NCI-H1105 (cell line): Measurements from ENCODE around the gene NMNAT3.

Experiments used
- DNase-seq: peaks from one replicate; lab custom pipeline; 2025; lab: John Stamatoyannopoulos, UW

The NMNAT3 gene

DNA sequence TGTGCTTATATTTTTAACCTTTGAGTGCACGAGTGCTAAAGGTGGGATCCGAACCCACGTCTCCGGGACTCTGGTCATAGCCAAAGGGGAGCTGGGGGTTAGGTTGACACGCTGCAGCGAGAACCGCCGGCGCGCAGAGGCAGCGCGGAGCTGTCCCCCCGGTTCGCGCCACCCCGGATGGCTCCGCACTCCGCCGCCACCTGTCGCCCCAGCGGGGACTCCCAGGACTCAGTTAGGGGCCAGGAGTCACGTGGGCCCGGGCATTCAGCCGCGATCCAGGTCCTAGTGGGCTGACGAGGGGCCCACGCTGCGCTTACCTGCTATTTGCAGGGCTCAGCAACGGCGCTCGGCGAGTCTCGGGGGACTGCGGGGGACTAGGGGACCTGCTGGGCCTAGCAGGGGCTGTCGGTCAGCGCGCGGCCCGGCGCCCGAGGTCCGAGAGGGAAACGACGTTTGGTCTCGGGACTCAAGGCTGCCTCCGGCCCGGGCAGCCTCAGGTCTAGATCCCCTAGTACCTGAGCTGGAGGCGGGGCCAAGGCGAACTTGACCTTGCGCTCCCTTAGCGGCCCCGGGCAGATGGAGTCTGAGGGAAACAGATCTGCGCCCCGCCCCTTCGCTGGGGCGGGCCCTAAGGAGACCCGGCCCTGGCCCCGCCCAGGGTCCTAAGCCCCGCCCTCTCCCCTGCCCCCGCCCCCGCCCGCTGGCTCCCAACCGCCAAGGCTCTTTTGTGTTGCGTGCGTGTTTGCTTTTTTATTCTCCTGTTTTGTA, at the start of gene NMNAT3:
Gene NMNAT3, minus strand, starts transcription at position 585 of the 768 bp plus-strand sequence. CDS start 50,248 bp downstream, outside the sequence.
- DNase-seq: peak; percentile 93

DNA sequence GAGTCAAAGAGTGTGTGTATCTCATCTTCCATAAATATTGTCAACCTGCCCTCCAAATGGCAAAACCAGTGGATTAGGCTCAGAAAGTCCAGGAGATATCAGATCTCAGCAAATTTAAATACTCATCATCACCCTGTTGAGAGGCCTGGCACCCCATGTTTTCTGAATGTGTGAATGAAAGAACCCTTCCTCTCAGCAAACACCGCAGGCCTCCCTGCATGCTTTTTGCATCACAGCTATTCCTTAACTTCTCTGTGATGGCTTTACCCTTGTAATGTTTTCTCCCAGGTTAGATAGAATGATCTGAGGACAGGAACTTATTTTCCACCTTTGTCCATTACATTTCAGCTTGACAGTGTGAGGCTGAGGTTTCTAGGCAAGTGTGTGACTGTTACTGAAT, 43.6 kb upstream of the NMNAT3 start:
- DNase-seq: no peak

DNA sequence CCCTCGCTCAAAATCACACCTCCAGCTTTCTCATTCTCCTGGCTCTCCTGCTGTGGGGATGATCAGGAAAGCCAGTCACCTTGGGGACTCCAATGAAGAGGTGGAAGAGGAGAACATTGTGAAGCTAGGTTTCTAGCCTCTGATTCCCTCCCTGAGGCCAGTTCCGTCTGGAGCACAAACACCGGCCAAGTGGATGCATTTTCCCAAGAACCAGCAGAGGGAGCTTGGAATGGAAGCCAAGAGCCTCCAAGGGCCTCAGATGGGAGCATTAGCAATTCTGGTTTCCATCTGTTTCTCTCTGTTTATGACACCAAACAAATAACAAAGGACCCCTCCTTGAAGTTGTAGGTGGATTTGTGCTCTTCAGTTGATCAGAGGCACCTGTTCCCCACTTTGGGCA, 40.6 kb upstream of the NMNAT3 start:
- DNase-seq: peak; percentile 28

GRCh38 chr3:139716908-139717485, 39.2 kb upstream of the NMNAT3 start:
- DNase-seq: no peak

DNA sequence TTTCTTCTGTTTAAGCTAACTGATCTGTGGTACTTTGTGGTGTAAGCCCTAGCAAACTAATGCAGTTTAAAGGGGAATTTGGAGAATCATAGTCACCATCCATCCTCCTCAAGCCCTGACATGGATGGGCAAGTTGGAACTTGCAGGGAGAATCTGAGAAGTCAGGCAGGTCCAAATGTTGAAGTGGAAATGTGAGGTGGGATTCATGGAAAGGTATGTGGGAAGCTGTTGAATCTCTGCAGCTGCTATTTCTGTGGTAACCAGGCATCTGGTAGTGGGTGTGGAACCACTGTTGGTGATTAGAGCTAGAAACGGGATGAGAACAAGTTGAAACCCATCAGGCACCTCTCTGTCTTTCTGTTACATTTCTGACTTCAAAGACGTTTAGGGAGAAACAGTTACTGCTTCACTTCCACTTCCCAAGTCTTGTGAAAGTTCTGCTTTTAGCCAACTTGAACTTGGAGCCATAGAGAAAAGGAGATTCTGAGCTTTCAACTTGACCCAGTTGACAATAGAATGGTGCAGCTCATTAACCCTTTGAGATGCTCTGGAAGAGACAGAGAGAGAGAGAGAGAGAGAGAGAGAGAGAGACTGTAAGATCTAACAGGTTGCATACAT, 38.1 kb upstream of the NMNAT3 start:
- peak; percentile 34 for DNase-seq

DNA sequence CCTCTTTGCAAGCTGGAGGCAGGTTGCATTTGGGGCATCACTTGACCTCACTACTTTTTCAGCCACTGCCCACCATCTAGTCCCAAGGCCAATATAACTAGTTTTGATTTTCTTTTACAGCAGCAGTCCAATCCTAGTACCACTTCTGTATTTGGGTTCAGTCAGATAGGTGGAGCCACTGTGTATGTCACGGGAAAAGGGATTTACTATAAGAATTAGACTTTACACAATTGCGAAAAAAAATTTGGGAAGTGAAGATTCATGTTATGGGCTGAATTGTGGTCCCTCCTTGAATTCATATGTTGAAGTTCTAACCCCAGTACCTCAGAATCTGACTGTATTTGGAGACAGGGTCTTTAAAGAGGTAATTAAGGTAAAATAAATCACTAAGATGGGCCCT, 37.4 kb upstream of the NMNAT3 start:
- DNase-seq: no peak

- no peak for DNase-seq
These were observed 32.4 kb upstream of the NMNAT3 start for GRCh38 chr3:139710212-139710611.

GRCh38 chr3:139705631-139706030, 27.9 kb upstream of the NMNAT3 start:
- no peak for DNase-seq

DNA sequence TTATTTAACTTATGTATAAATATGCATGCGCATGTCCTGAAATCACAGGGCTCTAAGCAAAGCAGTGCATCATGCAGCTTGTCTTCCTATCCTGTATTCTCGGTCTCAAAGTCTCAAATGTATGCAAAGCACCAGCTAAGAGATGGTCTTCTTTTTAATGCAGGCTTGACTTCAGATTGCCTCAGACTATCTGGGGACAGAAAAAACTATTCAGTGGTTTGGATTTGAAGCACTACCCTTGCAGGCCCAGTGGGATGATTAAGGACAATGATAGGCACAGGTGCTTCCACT, 18.5 kb upstream of the NMNAT3 start:
- no peak for DNase-seq

- DNase-seq: no peak
These were observed 17.9 kb upstream of the NMNAT3 start for GRCh38 chr3:139695426-139696313.

- DNase-seq: no peak
These were observed 17.2 kb upstream of the NMNAT3 start for GRCh38 chr3:139695007-139695406.

GRCh38 chr3:139694542-139694941, 16.8 kb upstream of the NMNAT3 start:
- no peak for DNase-seq

- DNase-seq: no peak
These were observed 13.8 kb upstream of the NMNAT3 start for GRCh38 chr3:139691619-139692018.

DNA sequence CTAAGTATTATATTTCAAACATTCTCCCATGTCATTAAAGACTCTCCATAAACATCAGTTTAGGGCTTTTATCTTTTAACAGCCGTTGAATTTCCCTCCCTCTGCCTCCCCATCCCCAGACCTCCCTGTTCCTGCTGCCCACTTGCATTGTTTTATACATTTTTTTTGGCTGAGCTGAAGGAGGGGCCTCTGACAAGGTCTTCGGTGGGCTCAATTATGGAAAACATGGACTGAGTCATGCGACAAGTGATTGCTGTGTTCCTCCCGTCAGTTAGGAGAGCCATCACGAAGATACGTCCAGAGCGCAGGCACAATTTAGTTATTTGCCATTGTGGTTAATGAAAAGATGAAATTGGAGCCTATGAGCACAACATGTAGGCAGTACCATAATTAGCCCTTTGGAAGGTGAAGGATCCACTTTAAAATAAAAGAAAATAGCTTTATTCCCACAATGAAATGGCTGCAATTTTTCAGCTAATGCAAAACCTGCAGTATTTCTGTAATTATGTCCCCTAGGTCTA, 12.0 kb upstream of the NMNAT3 start:
- DNase-seq: peak; percentile 93

- DNase-seq: peak; percentile 62
These were observed 11.3 kb upstream of the NMNAT3 start for GRCh38 chr3:139689122-139689521.

DNA sequence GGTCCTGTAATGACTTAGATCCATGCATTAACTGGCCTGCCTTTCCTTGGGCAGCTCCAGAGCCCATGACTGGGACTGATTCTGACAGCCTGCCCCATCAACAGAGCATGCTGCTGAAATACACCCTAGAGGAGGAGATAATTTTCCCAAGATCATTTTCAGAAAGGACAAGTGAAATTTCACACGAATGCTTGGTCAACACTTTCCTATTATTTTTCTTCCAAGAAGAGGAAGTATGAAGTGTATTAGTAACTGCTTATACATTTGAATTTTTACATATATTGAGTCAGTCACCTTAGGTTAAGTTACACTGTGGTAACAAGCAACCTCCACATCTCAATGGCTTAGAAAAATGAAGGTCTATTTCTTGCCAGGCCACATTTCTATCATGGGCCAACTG, 9.7 kb upstream of the NMNAT3 start:
- DNase-seq: no peak

DNA sequence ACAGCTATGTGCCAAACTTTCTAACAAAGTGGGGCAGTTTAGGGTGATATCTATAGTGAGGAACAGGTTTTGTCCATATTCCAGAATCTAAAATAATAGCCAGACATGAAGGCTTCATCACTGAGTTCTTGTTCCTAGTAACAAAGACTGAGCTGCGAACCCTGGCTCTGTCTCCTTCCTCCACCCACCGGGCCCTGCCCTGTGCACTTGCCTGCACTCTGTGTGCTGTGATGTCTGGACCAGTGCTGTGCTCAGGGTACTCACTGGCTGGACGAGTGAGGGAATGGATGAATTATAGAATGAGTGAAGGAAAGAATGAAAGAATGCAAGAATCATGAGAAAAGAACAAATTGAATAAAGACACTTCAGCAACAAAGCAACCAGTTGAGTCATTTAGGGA, 8.9 kb upstream of the NMNAT3 start:
- DNase-seq: no peak

- DNase-seq: no peak
These were observed 8.4 kb upstream of the NMNAT3 start for GRCh38 chr3:139686206-139686605.

DNA sequence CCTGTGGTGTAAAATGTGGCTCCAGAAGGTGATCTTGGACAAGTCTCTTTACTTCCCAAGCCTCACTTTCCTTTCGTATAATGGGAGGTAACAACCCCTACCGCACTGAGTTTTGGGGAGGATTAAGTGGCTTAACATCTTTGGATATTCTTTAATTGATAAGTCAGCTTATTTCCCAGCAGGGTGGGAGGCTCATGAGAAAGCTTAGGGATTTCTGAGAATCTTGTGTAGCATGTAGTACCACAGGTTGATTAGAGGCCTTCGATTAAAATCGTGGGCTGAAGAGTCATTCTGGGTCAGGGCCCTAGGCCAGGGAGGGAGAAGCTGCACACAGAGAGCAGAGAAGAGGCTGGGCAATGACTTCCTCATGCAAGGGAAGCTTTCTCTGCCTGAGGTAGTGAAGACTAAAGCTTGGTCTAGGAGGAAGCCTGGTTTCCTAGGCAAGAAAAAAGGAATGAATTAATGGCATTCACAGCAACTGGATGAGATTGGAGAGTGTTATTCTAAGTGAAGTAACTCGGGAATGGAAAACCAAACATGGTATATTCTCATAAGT, 1.5 kb upstream of the NMNAT3 start:
- DNase-seq: no peak

DNA sequence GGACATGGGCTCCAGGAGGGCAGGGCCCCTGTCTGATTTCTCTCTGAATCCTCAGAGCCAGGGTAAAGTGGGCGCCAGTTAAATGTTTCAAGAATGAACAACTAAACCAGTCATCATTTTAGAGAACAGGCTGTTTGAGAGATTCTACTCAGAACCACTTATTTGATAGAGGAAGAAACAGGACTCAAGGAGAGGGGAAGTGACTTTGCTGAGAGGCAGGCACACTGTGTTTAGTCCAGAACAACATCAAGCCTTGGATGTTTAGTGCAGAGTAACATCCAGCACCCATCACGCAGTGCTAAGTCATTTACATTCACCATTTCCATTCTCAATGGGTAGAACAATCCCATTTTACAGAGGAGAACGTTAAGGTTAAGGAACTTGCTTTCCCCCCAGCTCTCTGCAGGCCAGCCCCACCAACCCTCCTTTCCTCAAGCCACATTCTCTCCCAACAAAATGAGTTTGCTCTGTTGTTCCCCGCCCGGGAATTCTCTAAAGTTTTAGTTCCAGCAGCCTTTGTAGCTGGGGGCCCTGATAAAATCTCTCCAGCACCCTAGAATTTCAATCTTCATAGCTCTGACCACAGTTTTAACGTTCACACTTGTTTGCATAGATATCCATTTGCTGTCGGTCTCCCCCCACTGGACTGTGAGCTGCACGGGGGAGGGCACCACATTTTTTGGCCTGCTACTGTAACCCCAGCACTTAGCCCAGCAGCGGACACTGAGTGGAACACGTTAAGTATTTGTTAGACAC, 962 bp downstream of the NMNAT3 start:
- DNase-seq: no peak

- no peak for DNase-seq
These were observed 1.7 kb downstream of the NMNAT3 start for GRCh38 chr3:139676108-139676507.
